ENCODE data around the gene LNPEP. TPM values are rescaled to one million over a fixed set of nuclear protein-coding genes. Genes with fewer than 3 reads are reported as not detected.

Gene LNPEP
- total and polyA plus RNA-seq, 2 donors (not counting 1 experiment from before 2014, with no cell fraction given), result 10.5 to 92.9 TPM

- Histone ChIP-seq H3K4me3 (ENCODE audit: control extremely low read depth in 1 of 5, extremely low read depth in 1 of 5, insufficient read depth in 1 of 5, low read depth in 2 of 5, low read length in 4 of 5) (no peak overlapping the region), H4K20me1 (ENCODE audit: control insufficient read depth, insufficient read depth, low read length, poor library complexity, severe bottlenecking) (no peaks in the 10 kb centered on the region), H2AFZ (ENCODE audit: insufficient read depth, low read depth, low read length, poor library complexity, severe bottlenecking) (no peak overlapping the region), H3K79me2 (ENCODE audit: control insufficient read depth, insufficient read depth, low read length) (no peaks in the 10 kb centered on the region), H3K9me3 (ENCODE audit: control extremely low read depth in 1 of 3, control insufficient read depth in 2 of 3, insufficient read depth in 1 of 3, low read length in 2 of 3) (no peaks in the 10 kb centered on the region), H3K27ac (ENCODE audit: low read length in 2 of 2) (no peak overlapping the region), H3K27me3 (replicated peaks in 1 of 4; ENCODE audit: control extremely low read depth in 1 of 4, control insufficient read depth in 3 of 4, insufficient read depth in 4 of 4, low read length in 3 of 4) (no peaks in the 10 kb centered on the region), H3K9ac (ENCODE audit: low read length) (no peak overlapping the region), H3K36me3 (replicated peaks in 1 of 2; ENCODE audit: control extremely low read depth in 1 of 2, control insufficient read depth in 1 of 2, extremely low read depth in 1 of 2, insufficient read depth in 2 of 2, low read length in 1 of 2) (no peaks in the 10 kb centered on the region), H3K4me1 (ENCODE audit: control insufficient read depth in 2 of 2, insufficient read depth in 2 of 2, low read length in 2 of 2) (no peaks in the 10 kb centered on the region), H3K4me2 (replicated peaks; ENCODE audit: low read depth, low read length, poor library complexity, severe bottlenecking) (no peak overlapping the region)
- TF ChIP-seq EZH2 (IDR thresholded peaks at IDR 0.05; ENCODE audit: borderline replicate concordance, insufficient read depth, low read depth, low read length, poor library complexity, severe bottlenecking), result no peak
- TF ChIP-seq, protein P1, sequence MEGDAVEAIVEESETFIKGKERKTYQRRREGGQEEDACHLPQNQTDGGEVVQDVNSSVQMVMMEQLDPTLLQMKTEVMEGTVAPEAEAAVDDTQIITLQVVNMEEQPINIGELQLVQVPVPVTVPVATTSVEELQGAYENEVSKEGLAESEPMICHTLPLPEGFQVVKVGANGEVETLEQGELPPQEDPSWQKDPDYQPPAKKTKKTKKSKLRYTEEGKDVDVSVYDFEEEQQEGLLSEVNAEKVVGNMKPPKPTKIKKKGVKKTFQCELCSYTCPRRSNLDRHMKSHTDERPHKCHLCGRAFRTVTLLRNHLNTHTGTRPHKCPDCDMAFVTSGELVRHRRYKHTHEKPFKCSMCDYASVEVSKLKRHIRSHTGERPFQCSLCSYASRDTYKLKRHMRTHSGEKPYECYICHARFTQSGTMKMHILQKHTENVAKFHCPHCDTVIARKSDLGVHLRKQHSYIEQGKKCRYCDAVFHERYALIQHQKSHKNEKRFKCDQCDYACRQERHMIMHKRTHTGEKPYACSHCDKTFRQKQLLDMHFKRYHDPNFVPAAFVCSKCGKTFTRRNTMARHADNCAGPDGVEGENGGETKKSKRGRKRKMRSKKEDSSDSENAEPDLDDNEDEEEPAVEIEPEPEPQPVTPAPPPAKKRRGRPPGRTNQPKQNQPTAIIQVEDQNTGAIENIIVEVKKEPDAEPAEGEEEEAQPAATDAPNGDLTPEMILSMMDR (IDR thresholded peaks at IDR 0.05), result no peak
- Mint-ChIP-seq H3K27ac (no peak overlapping the region), H3K27me3 (no peaks in the 10 kb centered on the region), H3K4me1 (peaks cover 4% of the 10 kb centered on the region), H3K4me3 (no peak overlapping the region), H3K9me3 (ENCODE audit: insufficient read depth) (no peaks in the 10 kb centered on the region)
- WGBS (ENCODE audit: insufficient coverage), result 93% methylated on average over 3 of the region's 7 CpGs
- CTCF ChIA-PET, result interaction anchor here (0.7 kb wide), 1 partner anchor 45 kb away, joined by 3 read pairs; no protein-coding TSS in a partner anchor
- POLR2A ChIA-PET, result no interaction called here
- ATAC-seq (ENCODE audit: low read depth), result no peak
- intact Hi-C loops (cut with micrococcal nuclease), result no loop called here
- no peak for DNase-seq
Measured at GRCh38 chr5:97042996-97043395, 107.1 kb downstream of the LNPEP start.

- peaks cover 4% of the 10 kb centered on the region for H3K4me1 Mint-ChIP-seq
- Histone ChIP-seq H3K4me3 (ENCODE audit: control extremely low read depth in 1 of 5, extremely low read depth in 1 of 5, insufficient read depth in 1 of 5, low read depth in 2 of 5, low read length in 4 of 5) (no peak overlapping the region), H4K20me1 (ENCODE audit: control insufficient read depth, insufficient read depth, low read length, poor library complexity, severe bottlenecking) (no peaks in the 10 kb centered on the region), H3K4me1 (ENCODE audit: control insufficient read depth in 2 of 2, insufficient read depth in 2 of 2, low read length in 2 of 2) (no peaks in the 10 kb centered on the region), H3K79me2 (ENCODE audit: control insufficient read depth, insufficient read depth, low read length) (no peaks in the 10 kb centered on the region), H2AFZ (ENCODE audit: insufficient read depth, low read depth, low read length, poor library complexity, severe bottlenecking) (no peak overlapping the region), H3K36me3 (replicated peaks in 1 of 2; ENCODE audit: control extremely low read depth in 1 of 2, control insufficient read depth in 1 of 2, extremely low read depth in 1 of 2, insufficient read depth in 2 of 2, low read length in 1 of 2) (no peaks in the 10 kb centered on the region), H3K4me2 (replicated peaks; ENCODE audit: low read depth, low read length, poor library complexity, severe bottlenecking) (no peak overlapping the region), H3K9me3 (ENCODE audit: control extremely low read depth in 1 of 3, control insufficient read depth in 2 of 3, insufficient read depth in 1 of 3, low read length in 2 of 3) (no peaks in the 10 kb centered on the region), H3K27ac (ENCODE audit: low read length in 2 of 2) (no peak overlapping the region), H3K9ac (ENCODE audit: low read length) (no peak overlapping the region), H3K27me3 (replicated peaks in 1 of 4; ENCODE audit: control extremely low read depth in 1 of 4, control insufficient read depth in 3 of 4, insufficient read depth in 4 of 4, low read length in 3 of 4) (no peaks in the 10 kb centered on the region)
- intact Hi-C loops (cut with micrococcal nuclease), result no loop called here
- DNase-seq (no peak), ATAC-seq (ENCODE audit: low read depth) (no peak)
- no peak overlapping the region for H3K4me3 Mint-ChIP-seq
- H3K27me3 Mint-ChIP-seq, result no peaks in the 10 kb centered on the region
- ChIA-PET CTCF (interaction anchor here (0.7 to 1.0 kb wide), 2 partner anchors 46 to 99 kb away, joined by 3 to 4 read pairs; partner anchors contain the start of gene LIX1), POLR2A (no interaction called here)
- whole genome bisulfite sequencing (ENCODE audit: insufficient coverage), result 74% methylated on average over 3 of the region's 3 CpGs
- no peak overlapping the region for H3K27ac Mint-ChIP-seq
- TF ChIP-seq EZH2 (IDR thresholded peaks at IDR 0.05; ENCODE audit: borderline replicate concordance, insufficient read depth, low read depth, low read length, poor library complexity, severe bottlenecking), result no peak
- TF ChIP-seq, protein P1 (IDR thresholded peaks at IDR 0.05), result no peak
- no peaks in the 10 kb centered on the region for H3K9me3 Mint-ChIP-seq (ENCODE audit: insufficient read depth)
Measured at GRCh38 chr5:97043511-97043910, 107.6 kb downstream of the LNPEP start.

Data from B cell (primary cell).